HG03565 (cell line): ENCODE results near the gene KIF6.

Source experiments
- ATAC-seq: cut with Tn5 transposase; IDR thresholded peaks from one replicate; pipeline ENCODE4 v1.9.1; 2021; ENCODE audit warnings: mild to moderate bottlenecking, moderate library complexity; ENCODE audit not compliant: unreplicated experiment

Gene KIF6

GRCh38 chr6:39391182-39391581 is 334.0 kb downstream of the KIF6 start:
- ATAC-seq, result no peak

- no peak for ATAC-seq
Measured at GRCh38 chr6:39389484-39389767, 335.8 kb downstream of the KIF6 start.

GRCh38 chr6:39388606-39389483 is 336.4 kb downstream of the KIF6 start:
- ATAC-seq, result peak; percentile 49

DNA sequence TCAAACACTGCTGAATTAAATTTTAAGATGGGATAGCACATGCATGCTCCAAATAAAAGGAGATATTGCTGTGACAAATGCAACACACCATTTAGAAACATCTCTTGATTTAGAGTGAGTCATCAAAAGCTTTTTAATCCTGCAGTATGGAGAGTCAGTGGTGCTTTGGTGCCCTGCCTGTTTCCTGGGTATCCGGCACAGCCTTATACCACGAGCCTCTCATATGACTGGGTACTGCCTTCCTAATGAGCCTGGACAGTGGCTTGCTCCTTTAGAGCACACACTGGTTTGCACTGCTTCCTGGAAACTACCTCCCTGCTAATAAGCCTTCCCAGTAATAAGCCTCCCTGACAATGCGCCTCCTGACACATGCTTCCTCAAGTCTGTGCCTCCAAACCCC is 337.4 kb downstream of the KIF6 start:
- no peak for ATAC-seq

GRCh38 chr6:39386487-39386886 is 338.7 kb downstream of the KIF6 start:
- no peak for ATAC-seq

GRCh38 chr6:39381550-39382140 is 343.6 kb downstream of the KIF6 start:
- no peak for ATAC-seq

DNA sequence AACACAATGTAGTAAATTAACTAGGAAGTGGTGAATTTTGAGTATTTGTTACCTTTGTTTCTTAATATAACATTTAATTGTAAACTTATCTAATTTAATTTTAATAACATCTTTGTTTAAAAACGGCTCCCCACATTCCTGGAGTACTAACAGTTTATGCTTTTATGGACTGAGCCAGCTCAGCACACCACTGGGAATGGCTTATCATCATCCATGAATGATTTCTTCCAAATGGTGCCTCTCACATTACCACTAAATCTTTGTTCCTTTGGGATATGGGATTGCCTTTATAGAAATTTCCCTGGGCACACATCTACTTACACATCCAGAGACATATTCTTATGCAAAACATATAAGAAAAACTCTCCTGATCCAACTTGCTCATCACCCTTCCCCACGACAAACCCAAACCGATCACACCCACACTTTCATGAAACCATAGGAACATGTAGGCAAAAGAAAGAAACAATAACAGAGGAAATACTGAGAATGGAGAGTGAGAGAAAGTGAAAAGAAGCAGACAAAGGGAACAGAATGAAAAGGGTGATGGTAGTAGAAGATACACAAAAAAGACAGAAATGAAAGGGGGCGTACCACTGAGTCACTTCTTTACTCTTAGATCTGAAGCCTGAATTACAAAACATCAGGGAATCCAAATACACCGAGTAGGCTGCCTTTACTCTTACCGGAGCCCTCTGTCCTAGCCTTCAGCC is 344.2 kb downstream of the KIF6 start:
- no peak for ATAC-seq

DNA sequence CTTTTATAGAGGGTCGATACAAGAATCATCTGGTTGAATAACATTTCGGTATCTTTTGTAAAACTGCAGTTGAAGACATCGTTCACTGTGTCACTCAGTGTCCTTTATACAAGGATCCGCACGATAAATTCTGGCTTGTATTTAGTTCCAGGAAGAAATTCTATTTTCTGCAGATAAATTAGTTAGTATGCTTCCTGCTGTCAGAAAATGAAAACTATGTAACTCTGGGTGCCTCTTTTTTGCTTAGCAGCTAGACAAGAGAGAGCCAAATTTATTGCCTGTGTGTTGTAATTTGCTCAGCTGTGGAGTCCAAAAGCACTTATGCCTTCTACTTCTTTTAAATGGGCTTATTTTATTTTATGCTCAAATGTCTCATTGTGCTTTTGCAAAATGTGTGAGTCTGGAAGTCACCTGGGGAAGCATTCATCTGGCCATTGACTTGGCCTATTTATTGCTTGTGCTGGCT is 346.2 kb downstream of the KIF6 start:
- ATAC-seq, result no peak

- ATAC-seq, result no peak
Measured at GRCh38 chr6:39378175-39378959, 346.8 kb downstream of the KIF6 start.

- ATAC-seq, result no peak
Measured at GRCh38 chr6:39377539-39377950, 347.7 kb downstream of the KIF6 start.

DNA sequence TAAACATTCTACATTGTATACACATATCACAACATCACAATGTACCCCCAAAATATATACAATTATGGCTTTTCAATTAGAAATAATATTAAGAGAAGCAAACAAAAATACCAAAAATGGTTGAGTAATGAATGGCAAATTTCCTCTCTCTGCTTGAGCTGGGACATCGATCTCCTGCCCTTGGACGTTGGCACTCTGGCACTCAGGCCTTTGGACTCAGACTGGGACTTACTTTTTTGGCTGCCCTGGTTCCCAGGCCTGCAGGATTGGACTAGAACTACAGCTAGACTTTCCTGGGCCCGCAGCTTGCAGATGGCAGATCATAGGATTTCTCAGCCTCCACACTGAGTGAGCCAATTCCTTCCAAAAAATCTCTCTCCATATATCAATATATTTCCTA is 349.8 kb downstream of the KIF6 start:
- ATAC-seq, result no peak

DNA sequence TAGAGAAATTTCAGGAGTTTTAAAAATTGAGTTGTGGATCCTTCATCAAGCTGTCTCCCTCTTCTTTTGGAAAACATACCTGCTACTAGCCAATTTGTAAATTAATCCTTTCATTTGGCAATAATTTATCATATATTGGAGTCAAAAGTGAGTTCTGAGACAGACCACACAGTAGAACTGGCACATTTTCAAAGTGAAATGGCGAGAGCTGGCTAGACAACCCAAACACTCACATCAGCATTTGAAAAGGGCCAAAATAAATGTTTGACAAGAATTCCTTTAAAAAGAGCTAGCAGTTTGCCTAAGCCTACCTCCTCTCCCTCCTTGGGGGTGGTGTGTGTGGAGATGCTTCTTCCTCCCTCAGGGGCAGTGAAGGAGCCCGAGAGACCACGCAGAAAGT is 354.8 kb downstream of the KIF6 start:
- no peak for ATAC-seq

- ATAC-seq, result no peak
Measured at GRCh38 chr6:39369987-39370386, 355.2 kb downstream of the KIF6 start.

GRCh38 chr6:39367700-39368099 is 357.5 kb downstream of the KIF6 start:
- no peak for ATAC-seq

- ATAC-seq, result no peak
Measured at GRCh38 chr6:39366931-39367618, 358.1 kb downstream of the KIF6 start.

- ATAC-seq, result no peak
Measured at GRCh38 chr6:39365281-39366074, 359.7 kb downstream of the KIF6 start.

DNA sequence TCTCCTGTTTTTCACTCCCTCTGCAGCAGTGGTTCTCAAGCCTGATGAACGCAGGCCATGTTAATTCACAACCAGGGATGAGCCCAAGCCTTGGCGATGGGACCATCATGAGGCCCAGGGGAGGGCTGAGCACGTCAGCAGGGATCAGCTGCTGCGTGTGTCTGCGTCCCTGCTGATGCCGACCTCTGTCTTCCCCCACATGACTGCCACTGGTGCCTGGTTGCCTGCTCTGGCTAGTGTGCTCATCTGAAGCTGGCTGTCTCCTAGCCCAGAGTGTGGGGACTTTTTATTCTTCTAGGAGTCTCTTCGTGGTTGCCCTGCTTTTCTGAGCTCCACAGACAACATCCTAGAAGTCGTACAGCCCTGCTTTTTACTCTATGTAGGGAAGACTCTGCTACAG is 361.9 kb downstream of the KIF6 start:
- no peak for ATAC-seq

DNA sequence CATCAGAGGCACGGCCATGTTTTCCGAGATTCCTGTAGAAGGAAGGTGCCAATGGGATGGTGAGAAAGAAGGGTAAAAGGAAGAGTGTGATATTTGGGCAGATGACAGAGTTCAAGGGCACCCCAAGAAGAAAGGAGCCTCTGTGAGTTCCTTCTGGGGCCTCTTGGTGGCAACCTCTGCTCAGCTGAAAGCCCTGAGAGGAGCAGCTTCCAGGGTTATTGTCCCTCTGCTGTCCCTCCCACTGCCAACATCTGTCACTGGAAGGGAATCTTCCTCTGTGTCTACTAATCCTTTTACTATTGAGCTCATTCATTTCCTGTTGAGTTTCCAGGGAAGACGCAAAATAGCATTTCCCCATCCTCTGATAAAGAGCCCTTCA is 362.7 kb downstream of the KIF6 start:
- ATAC-seq, result no peak

DNA sequence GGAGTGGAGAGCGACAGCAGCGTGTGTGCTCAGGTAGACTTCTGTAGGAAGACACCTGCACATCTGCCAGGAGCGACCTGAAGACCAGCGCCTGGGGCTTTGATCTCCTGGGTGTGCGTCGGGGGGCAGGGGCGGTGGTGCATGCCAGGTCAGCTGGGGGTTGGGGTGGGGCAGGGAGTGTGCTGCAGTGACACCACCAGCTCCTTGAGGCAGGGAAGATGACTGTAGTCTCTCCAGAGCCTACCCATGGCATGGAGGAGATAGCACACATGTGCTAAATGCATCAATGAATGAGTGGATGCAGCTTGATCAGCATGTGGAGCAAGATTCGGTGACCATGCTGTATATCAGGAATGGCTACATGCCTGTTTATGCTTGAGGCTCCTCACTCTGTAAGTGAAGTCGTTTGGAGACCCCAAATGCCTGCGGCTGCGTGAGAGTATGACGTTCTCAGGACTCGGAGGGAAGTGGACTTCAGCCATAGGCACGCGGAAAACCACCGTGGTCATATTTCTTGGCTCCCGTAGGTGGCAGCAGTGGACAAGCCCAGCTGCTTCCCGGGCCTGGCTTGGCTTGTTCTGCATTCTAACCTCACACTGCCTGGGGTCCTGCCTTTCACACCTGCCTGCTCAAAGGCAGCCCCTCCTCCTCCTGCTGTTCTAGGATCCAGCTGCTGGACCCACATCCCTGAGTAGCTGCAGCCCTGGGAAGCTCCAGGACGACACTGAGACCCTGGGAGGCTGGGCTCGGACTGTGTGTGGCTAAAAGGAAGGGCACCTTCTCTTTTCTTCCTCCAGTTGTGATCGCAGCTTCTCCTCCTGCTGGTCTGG is 363.3 kb downstream of the KIF6 start:
- ATAC-seq, result peak; percentile 76
